IgD-negative memory B cell (primary cell): ENCODE measurements around the gene FAM193A. TPM values are rescaled to one million over a fixed set of nuclear protein-coding genes. Genes with fewer than 3 reads are reported as not detected.

Experiments used
- H3K27ac Mint-ChIP-seq, 3 donors: one replicate each; pipeline ENCODE4 v1.8.0; 2020 to 2022; ENCODE audit warnings: mild to moderate bottlenecking in 3 of 3, mixed read lengths in 3 of 3, moderate library complexity in 1 of 3
- H3K27me3 Mint-ChIP-seq: one replicate; pipeline ENCODE4 v1.8.0; 2021; ENCODE audit warnings: mixed read lengths
- H3K36me3 Mint-ChIP-seq: one replicate; pipeline ENCODE4 v1.8.0; 2020; ENCODE audit warnings: mild to moderate bottlenecking, mixed read lengths
- H3K4me1 Mint-ChIP-seq, 3 donors: one replicate each; pipeline ENCODE4 v1.8.0; 2020 to 2022; ENCODE audit warnings: mixed read lengths in 3 of 3, mild to moderate bottlenecking in 1 of 3
- H3K4me3 Mint-ChIP-seq, 4 donors: one replicate each; pipeline ENCODE4 v1.8.0; 2020 to 2022; ENCODE audit warnings: mild to moderate bottlenecking in 4 of 4, mixed read lengths in 4 of 4, moderate library complexity in 3 of 4
- H3K9me3 Mint-ChIP-seq, 3 donors: one replicate each; pipeline ENCODE4 v1.8.0; 2020 to 2021; ENCODE audit warnings: mixed read lengths in 3 of 3, mild to moderate bottlenecking in 1 of 3
- polyA plus RNA-seq: library from polyadenylated mRNA; unstranded; fragments of 300-500 nt; fragmentation: Illumina TruSeq; gene quantifications from one replicate; pipeline ENCODE4 v1.2.3, GENCODE V29; 2021

FAM193A gene
- polyA plus RNA-seq, result 6.3 TPM

GRCh38 chr4:2536193-2537010 lies at the start of gene FAM193A:
FAM193A (plus strand) TSS chr4:2536647; CDS start chr4:2536916, 269 bp downstream.
- Mint-ChIP-seq H3K4me1 (peaks cover 4 to 12% (median 8%) of the 10 kb centered on the region in 3 donors), H3K27me3 (no peaks in the 10 kb centered on the region), H3K4me3 (peak within 1 kb of the TSS; percentile 88 to 98 (median 95)), H3K27ac (peak within 1 kb of the TSS; percentile 88 to 98 (median 96)), H3K9me3 (no peaks in the 10 kb centered on the region), H3K36me3 (no peaks in the 10 kb centered on the region)

- H3K27ac Mint-ChIP-seq, result peak overlapping the region; percentile 88 to 93 (median 92)
- H3K4me3 Mint-ChIP-seq, result peak overlapping the region; percentile 34 to 87 (median 74)
- H3K4me1 Mint-ChIP-seq, result peaks cover 49 to 59% (median 57%) of the 10 kb centered on the region in 3 donors
- H3K9me3 Mint-ChIP-seq, result no peaks in the 10 kb centered on the region
- H3K36me3 Mint-ChIP-seq, result peaks cover 2% of the 10 kb centered on the region
- H3K27me3 Mint-ChIP-seq, result no peaks in the 10 kb centered on the region
Observed at GRCh38 chr4:2486981-2487380, 49.5 kb upstream of the FAM193A start.

GRCh38 chr4:2487632-2488031 lies 48.8 kb upstream of the FAM193A start:
- Mint-ChIP-seq H3K9me3 (no peaks in the 10 kb centered on the region), H3K36me3 (peaks cover 2% of the 10 kb centered on the region), H3K27ac (peak overlapping the region in 2 of 3 donors; percentile 51 to 86), H3K4me1 (peaks cover 49 to 54% (median 50%) of the 10 kb centered on the region in 3 donors), H3K27me3 (no peaks in the 10 kb centered on the region), H3K4me3 (peak overlapping the region in 3 of 4 donors; percentile 33 to 85 (median 43))

- Mint-ChIP-seq H3K9me3 (no peaks in the 10 kb centered on the region), H3K4me1 (peaks cover 41 to 47% (median 46%) of the 10 kb centered on the region in 3 donors), H3K4me3 (no peak overlapping the region), H3K27ac (no peak overlapping the region), H3K27me3 (no peaks in the 10 kb centered on the region), H3K36me3 (peaks cover 2% of the 10 kb centered on the region)
Observed at GRCh38 chr4:2489081-2489805, 47.2 kb upstream of the FAM193A start.

GRCh38 chr4:2489841-2490552 lies 46.5 kb upstream of the FAM193A start:
- Mint-ChIP-seq H3K27ac (peak overlapping the region in 2 of 3 donors; percentile 24 to 37), H3K9me3 (no peaks in the 10 kb centered on the region), H3K36me3 (peaks cover 2% of the 10 kb centered on the region), H3K4me1 (peaks cover 35 to 43% (median 43%) of the 10 kb centered on the region in 3 donors), H3K4me3 (peak overlapping the region in 1 of 4 donors; percentile 27), H3K27me3 (no peaks in the 10 kb centered on the region)

GRCh38 chr4:2492970-2493369 lies 43.5 kb upstream of the FAM193A start:
- H3K27me3 Mint-ChIP-seq, result no peaks in the 10 kb centered on the region
- H3K9me3 Mint-ChIP-seq, result no peaks in the 10 kb centered on the region
- H3K36me3 Mint-ChIP-seq, result peaks cover 3% of the 10 kb centered on the region
- H3K27ac Mint-ChIP-seq, result peak overlapping the region in 2 of 3 donors; percentile 45 to 59
- peaks cover 31 to 37% (median 35%) of the 10 kb centered on the region in 3 donors for H3K4me1 Mint-ChIP-seq
- H3K4me3 Mint-ChIP-seq, result no peak overlapping the region

- no peaks in the 10 kb centered on the region for H3K27me3 Mint-ChIP-seq
- peak overlapping the region in 2 of 4 donors; percentile 8 to 65 for H3K4me3 Mint-ChIP-seq
- peaks cover 26 to 40% (median 29%) of the 10 kb centered on the region in 3 donors for H3K4me1 Mint-ChIP-seq
- peaks cover 4% of the 10 kb centered on the region for H3K36me3 Mint-ChIP-seq
- no peaks in the 10 kb centered on the region for H3K9me3 Mint-ChIP-seq
- peak overlapping the region; percentile 26 to 74 (median 57) for H3K27ac Mint-ChIP-seq
Observed at GRCh38 chr4:2494992-2495391, 41.5 kb upstream of the FAM193A start.

- H3K9me3 Mint-ChIP-seq, result no peaks in the 10 kb centered on the region
- peak overlapping the region in 3 of 4 donors; percentile 21 to 90 (median 33) for H3K4me3 Mint-ChIP-seq
- H3K27me3 Mint-ChIP-seq, result no peaks in the 10 kb centered on the region
- H3K36me3 Mint-ChIP-seq, result peaks cover 2% of the 10 kb centered on the region
- peaks cover 25 to 34% (median 30%) of the 10 kb centered on the region in 3 donors for H3K4me1 Mint-ChIP-seq
- H3K27ac Mint-ChIP-seq, result peak overlapping the region; percentile 73 to 97 (median 85)
Observed at GRCh38 chr4:2497324-2497723, 39.1 kb upstream of the FAM193A start.

- Mint-ChIP-seq H3K27me3 (no peaks in the 10 kb centered on the region), H3K9me3 (no peaks in the 10 kb centered on the region), H3K36me3 (peaks cover 2% of the 10 kb centered on the region), H3K27ac (peak overlapping the region; percentile 73 to 97 (median 85)), H3K4me3 (peak overlapping the region; percentile 21 to 90 (median 73)), H3K4me1 (peaks cover 22 to 30% (median 28%) of the 10 kb centered on the region in 3 donors)
Observed at GRCh38 chr4:2497931-2498330, 38.5 kb upstream of the FAM193A start.

- Mint-ChIP-seq H3K9me3 (no peaks in the 10 kb centered on the region), H3K27me3 (no peaks in the 10 kb centered on the region), H3K36me3 (peaks cover 2% of the 10 kb centered on the region), H3K27ac (peak overlapping the region in 1 of 3 donors; percentile 65), H3K4me1 (peaks cover 16 to 26% (median 21%) of the 10 kb centered on the region in 3 donors), H3K4me3 (no peak overlapping the region)
Observed at GRCh38 chr4:2500547-2500946, 35.9 kb upstream of the FAM193A start.

- peaks cover 14 to 23% (median 18%) of the 10 kb centered on the region in 3 donors for H3K4me1 Mint-ChIP-seq
- no peak overlapping the region for H3K27ac Mint-ChIP-seq
- H3K27me3 Mint-ChIP-seq, result no peaks in the 10 kb centered on the region
- no peak overlapping the region for H3K4me3 Mint-ChIP-seq
- no peaks in the 10 kb centered on the region for H3K9me3 Mint-ChIP-seq
- H3K36me3 Mint-ChIP-seq, result peaks cover 2% of the 10 kb centered on the region
Observed at GRCh38 chr4:2501034-2501594, 35.3 kb upstream of the FAM193A start.

GRCh38 chr4:2503809-2504208 lies 32.6 kb upstream of the FAM193A start:
- Mint-ChIP-seq H3K4me1 (peaks cover 0 to 7% (median 3%) of the 10 kb centered on the region in 3 donors), H3K9me3 (no peaks in the 10 kb centered on the region), H3K4me3 (no peak overlapping the region), H3K27ac (peak overlapping the region in 1 of 3 donors; percentile 64), H3K27me3 (no peaks in the 10 kb centered on the region), H3K36me3 (no peaks in the 10 kb centered on the region)

GRCh38 chr4:2507259-2507658 lies 29.2 kb upstream of the FAM193A start:
- Mint-ChIP-seq H3K9me3 (no peaks in the 10 kb centered on the region), H3K4me3 (no peak overlapping the region), H3K27ac (peak overlapping the region in 2 of 3 donors; percentile 53 to 79), H3K36me3 (peaks cover 2% of the 10 kb centered on the region), H3K4me1 (peaks cover 15 to 24% (median 18%) of the 10 kb centered on the region in 3 donors), H3K27me3 (peaks cover 3% of the 10 kb centered on the region)

- H3K36me3 Mint-ChIP-seq, result peaks cover 2% of the 10 kb centered on the region
- H3K4me1 Mint-ChIP-seq, result peaks cover 17 to 25% (median 18%) of the 10 kb centered on the region in 3 donors
- H3K27ac Mint-ChIP-seq, result peak overlapping the region in 1 of 3 donors; percentile 16
- no peaks in the 10 kb centered on the region for H3K9me3 Mint-ChIP-seq
- peaks cover 3% of the 10 kb centered on the region for H3K27me3 Mint-ChIP-seq
- H3K4me3 Mint-ChIP-seq, result no peak overlapping the region
Observed at GRCh38 chr4:2507855-2508254, 28.6 kb upstream of the FAM193A start.
